K562 (cell line): ENCODE measurements around the gene ZFYVE26. TPM values are rescaled to one million over a fixed set of nuclear protein-coding genes. Genes with fewer than 3 reads are reported as not detected.

Source experiments
- JUND ChIP-seq, 2 experiments: IDR thresholded peaks; 2 replicates in 1 of 2; 3 replicates in 1 of 2; pipeline ENCODE4 v1.6.1; 2011; ENCODE audit warnings: borderline replicate concordance in 2 of 2, low read depth in 2 of 2, low read length in 2 of 2, improper control_type of control experiment in 1 of 2, missing biosample characterization in 1 of 2, missing genetic modification characterization in 1 of 2, missing genetic modification reagents in 1 of 2
- MAFF ChIP-seq: IDR thresholded peaks from 2 replicates; pipeline ENCODE4 v1.6.1; 2012; ENCODE audit warnings: low read length, improper control_type of control experiment
- OTX1 ChIP-seq: fragments of 450-650 bp; formaldehyde crosslinking; IDR thresholded peaks from 2 replicates; pipeline ENCODE4 v1.4.0; 2022; ENCODE audit warnings: mild to moderate bottlenecking
- PHB2 ChIP-seq: fragments of 450-650 bp; IDR thresholded peaks from 2 replicates; pipeline ENCODE4 v1.6.1; 2017; ENCODE audit warnings: low read depth
- RAD21 ChIP-seq, 2 experiments: fragments of 250-450 bp in 1 of 2; fragments of 450-650 bp in 1 of 2; sonication (Bioruptor Pico) in 1 of 2; formaldehyde crosslinking in 1 of 2; IDR thresholded peaks in 1 of 2; conservative IDR thresholded peaks in 1 of 2; 2 replicates each; pipeline versions ENCODE4 v1.4.0 to v1.8.0; 2020 to 2022; ENCODE audit warnings: mild to moderate bottlenecking in 2 of 2, moderate library complexity in 1 of 2
- RBFOX2 ChIP-seq: fragments of 200-400 bp; formaldehyde crosslinking; IDR thresholded peaks from 2 replicates; pipeline ENCODE4 v1.6.1; 2017; ENCODE audit warnings: low read depth, mild to moderate bottlenecking, low read length, moderate library complexity
- RCOR1 ChIP-seq, 2 experiments: IDR thresholded peaks; 2 replicates each; pipeline ENCODE4 v1.6.1; 2012; ENCODE audit warnings: low read depth in 2 of 2, low read length in 2 of 2, borderline replicate concordance in 1 of 2, improper control_type of control experiment in 1 of 2
- SMC3 ChIP-seq: conservative IDR thresholded peaks from 2 replicates; pipeline ENCODE4 v1.6.1; 2011; ENCODE audit warnings: low read depth, low read length, improper control_type of control experiment; ENCODE audit not compliant: insufficient read depth
- SNRNP70 ChIP-seq: fragments of 200-400 bp; formaldehyde crosslinking; optimal IDR thresholded peaks from 2 replicates; pipeline ENCODE3; 2017; ENCODE audit warnings: low read depth, low read length
- SRSF9 ChIP-seq: fragments of 200-400 bp; formaldehyde crosslinking; IDR thresholded peaks from 2 replicates; pipeline ENCODE4 v1.6.1; 2017; ENCODE audit warnings: low read depth, low read length, borderline replicate concordance
- polyA plus RNA-seq, 8 experiments: library from polyadenylated mRNA; depleted of rRNA in 4 of 8; stranded (reverse) in 5 of 8; unstranded in 3 of 8; fragments of >200 nt; fragmentation: Nextera tagmentation in 2 of 8; fragmentation: Illumina TruSeq in 1 of 8; extraction: Ambion mirVana in 2 of 8; extraction: Trizol in 1 of 8; gene quantifications; 2 replicates each; pipeline versions ENCODE4 v1.2.1 to v1.2.3, GENCODE V29; 2011 to 2014; ENCODE audit warnings: inconsistent platforms in 1 of 8, missing spikeins in 1 of 8
- total RNA-seq, 7 experiments: library from RNA; depleted of rRNA in 6 of 7; stranded (reverse); fragments of >200 nt in 6 of 7; fragmentation: Illumina TruSeq in 2 of 7; extraction: Trizol in 2 of 7; gene quantifications; 2 replicates each; pipeline versions ENCODE4 v1.2.1 to v1.2.3, GENCODE V29; 2011 to 2021; ENCODE audit warnings: low replicate concordance in 1 of 7
- TF ChIP-seq, protein P1 (sequence below), 2 experiments: fragments of 450-650 bp; formaldehyde crosslinking in 1 of 2; IDR thresholded peaks; 2 replicates each; pipeline versions ENCODE4 v1.4.0 to v1.6.1; 2014 to 2020; ENCODE audit warnings: mild to moderate bottlenecking in 2 of 2, borderline replicate concordance in 1 of 2, low read depth in 1 of 2
- TF ChIP-seq, protein P2 (sequence below): sonication (generic); IDR thresholded peaks from 2 replicates; pipeline ENCODE4 v1.6.1; 2016
- TF ChIP-seq, protein P3 (sequence below), 2 experiments: fragments of 200-800 bp in 1 of 2; sonication (Bioruptor generic) in 1 of 2; sonication (generic) in 1 of 2; formaldehyde crosslinking in 1 of 2; IDR thresholded peaks in 1 of 2; conservative IDR thresholded peaks in 1 of 2; 2 replicates each; pipeline versions ENCODE4 v1.5.0 to v1.6.1; 2016 to 2020; ENCODE audit warnings: missing compliant biosample characterization in 1 of 2, missing genetic modification characterization in 1 of 2, missing genetic modification reagents in 1 of 2
- TF ChIP-seq, protein P4 (sequence below), 2 experiments: fragments of 450-650 bp in 1 of 2; sonication (generic) in 1 of 2; formaldehyde crosslinking; conservative IDR thresholded peaks; 2 replicates each; pipeline versions ENCODE4 v1.4.0 to v1.8.1; 2020 to 2022; ENCODE audit warnings: mild to moderate bottlenecking in 1 of 2, missing genetic modification reagents in 1 of 2

The ZFYVE26 gene
- total and polyA plus RNA-seq, 9 of the 15 experiments (the other 6 are each of a cell fraction or from before 2014, with no cell fraction given) = 0.32 to 9.1 (median 5.9) TPM

DNA sequence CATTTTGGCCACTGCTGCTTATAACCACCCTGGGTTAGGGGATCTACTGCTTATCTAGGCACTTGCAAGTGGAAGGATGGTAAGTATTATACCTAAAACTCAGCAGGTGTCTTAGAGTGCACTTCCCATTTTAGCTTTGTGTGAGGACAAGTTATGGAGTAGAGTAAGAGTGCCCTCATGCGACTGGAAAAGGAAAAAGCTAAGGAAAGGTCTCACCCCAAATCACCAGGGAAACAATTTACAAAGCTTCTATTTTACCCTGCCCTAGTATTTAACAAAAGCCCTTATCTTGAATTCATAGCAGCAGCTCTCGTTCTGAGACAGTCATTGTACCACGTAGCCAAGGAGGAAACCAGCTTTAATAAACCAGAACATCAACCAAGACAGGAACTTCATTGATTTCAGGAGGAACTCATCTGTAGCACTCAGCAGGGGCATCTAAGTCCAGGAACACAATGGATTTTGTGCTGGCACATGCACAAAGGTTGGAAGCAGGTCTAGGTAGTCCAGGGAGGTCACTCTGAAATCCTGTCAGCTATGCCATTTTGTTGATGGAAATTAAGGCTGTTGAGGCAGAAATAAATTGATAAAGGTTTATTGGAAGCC lies 111.8 kb downstream of the ZFYVE26 start (continued):
- TF ChIP-seq, protein P1, sequence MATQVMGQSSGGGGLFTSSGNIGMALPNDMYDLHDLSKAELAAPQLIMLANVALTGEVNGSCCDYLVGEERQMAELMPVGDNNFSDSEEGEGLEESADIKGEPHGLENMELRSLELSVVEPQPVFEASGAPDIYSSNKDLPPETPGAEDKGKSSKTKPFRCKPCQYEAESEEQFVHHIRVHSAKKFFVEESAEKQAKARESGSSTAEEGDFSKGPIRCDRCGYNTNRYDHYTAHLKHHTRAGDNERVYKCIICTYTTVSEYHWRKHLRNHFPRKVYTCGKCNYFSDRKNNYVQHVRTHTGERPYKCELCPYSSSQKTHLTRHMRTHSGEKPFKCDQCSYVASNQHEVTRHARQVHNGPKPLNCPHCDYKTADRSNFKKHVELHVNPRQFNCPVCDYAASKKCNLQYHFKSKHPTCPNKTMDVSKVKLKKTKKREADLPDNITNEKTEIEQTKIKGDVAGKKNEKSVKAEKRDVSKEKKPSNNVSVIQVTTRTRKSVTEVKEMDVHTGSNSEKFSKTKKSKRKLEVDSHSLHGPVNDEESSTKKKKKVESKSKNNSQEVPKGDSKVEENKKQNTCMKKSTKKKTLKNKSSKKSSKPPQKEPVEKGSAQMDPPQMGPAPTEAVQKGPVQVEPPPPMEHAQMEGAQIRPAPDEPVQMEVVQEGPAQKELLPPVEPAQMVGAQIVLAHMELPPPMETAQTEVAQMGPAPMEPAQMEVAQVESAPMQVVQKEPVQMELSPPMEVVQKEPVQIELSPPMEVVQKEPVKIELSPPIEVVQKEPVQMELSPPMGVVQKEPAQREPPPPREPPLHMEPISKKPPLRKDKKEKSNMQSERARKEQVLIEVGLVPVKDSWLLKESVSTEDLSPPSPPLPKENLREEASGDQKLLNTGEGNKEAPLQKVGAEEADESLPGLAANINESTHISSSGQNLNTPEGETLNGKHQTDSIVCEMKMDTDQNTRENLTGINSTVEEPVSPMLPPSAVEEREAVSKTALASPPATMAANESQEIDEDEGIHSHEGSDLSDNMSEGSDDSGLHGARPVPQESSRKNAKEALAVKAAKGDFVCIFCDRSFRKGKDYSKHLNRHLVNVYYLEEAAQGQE (IDR thresholded peaks at IDR 0.05; ENCODE audit: borderline replicate concordance) = peak; percentile 80
- TF ChIP-seq, protein P1 (CRISPR knock-in tag; IDR thresholded peaks at IDR 0.05; ENCODE audit: low read depth) = no peak
- no peak for TF ChIP-seq OTX1 (CRISPR knock-in tag)
- TF ChIP-seq JUND (IDR thresholded peaks at IDR 0.05; ENCODE audit: borderline replicate concordance, low read depth, low read length) = 0 out of 2 replicates have a peak, but pooled peaks have one; percentile 15
- no peak for TF ChIP-seq JUND (tag; IDR thresholded peaks at IDR 0.05; ENCODE audit: borderline replicate concordance, low read depth, low read length)
- TF ChIP-seq, protein P2, sequence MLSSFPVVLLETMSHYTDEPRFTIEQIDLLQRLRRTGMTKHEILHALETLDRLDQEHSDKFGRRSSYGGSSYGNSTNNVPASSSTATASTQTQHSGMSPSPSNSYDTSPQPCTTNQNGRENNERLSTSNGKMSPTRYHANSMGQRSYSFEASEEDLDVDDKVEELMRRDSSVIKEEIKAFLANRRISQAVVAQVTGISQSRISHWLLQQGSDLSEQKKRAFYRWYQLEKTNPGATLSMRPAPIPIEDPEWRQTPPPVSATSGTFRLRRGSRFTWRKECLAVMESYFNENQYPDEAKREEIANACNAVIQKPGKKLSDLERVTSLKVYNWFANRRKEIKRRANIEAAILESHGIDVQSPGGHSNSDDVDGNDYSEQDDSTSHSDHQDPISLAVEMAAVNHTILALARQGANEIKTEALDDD = no peak
- TF ChIP-seq, protein P3, sequence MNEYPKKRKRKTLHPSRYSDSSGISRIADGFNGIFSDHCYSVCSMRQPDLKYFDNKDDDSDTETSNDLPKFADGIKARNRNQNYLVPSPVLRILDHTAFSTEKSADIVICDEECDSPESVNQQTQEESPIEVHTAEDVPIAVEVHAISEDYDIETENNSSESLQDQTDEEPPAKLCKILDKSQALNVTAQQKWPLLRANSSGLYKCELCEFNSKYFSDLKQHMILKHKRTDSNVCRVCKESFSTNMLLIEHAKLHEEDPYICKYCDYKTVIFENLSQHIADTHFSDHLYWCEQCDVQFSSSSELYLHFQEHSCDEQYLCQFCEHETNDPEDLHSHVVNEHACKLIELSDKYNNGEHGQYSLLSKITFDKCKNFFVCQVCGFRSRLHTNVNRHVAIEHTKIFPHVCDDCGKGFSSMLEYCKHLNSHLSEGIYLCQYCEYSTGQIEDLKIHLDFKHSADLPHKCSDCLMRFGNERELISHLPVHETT (CRISPR knock-in tag; conservative IDR thresholded peaks at IDR 0.05 in 1 of 2, IDR thresholded peaks at IDR 0.05 in 1 of 2) = no peak
- TF ChIP-seq MAFF = no peak
- peak; percentile 81 for TF ChIP-seq SMC3
- TF ChIP-seq RAD21 (CRISPR knock-in tag; conservative IDR thresholded peaks at IDR 0.05 in 1 of 2, IDR thresholded peaks at IDR 0.05 in 1 of 2) = peak; percentile 87 to 91
- TF ChIP-seq RBFOX2 = no peak
- TF ChIP-seq PHB2 = no peak
- no peak for TF ChIP-seq SNRNP70
- TF ChIP-seq, protein P4, sequence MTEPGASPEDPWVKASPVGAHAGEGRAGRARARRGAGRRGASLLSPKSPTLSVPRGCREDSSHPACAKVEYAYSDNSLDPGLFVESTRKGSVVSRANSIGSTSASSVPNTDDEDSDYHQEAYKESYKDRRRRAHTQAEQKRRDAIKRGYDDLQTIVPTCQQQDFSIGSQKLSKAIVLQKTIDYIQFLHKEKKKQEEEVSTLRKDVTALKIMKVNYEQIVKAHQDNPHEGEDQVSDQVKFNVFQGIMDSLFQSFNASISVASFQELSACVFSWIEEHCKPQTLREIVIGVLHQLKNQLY (CRISPR knock-in tag; conservative IDR thresholded peaks at IDR 0.05) = no peak
- peak in 1 of 2 experiments; percentile 42; a peak in 1 of 4 replicates for TF ChIP-seq RCOR1 (IDR thresholded peaks at IDR 0.05; ENCODE audit: borderline replicate concordance in 1 of 2, low read depth in 2 of 2, low read length in 2 of 2)
- no peak for TF ChIP-seq SRSF9
